ENCODE data around the gene BTNL2.
A peak's percentile ranks its signal among the peaks of the same experiment; 100 is the strongest.

The BTNL2 gene

GRCh38 chr6:32413427-32414047 is 6.6 kb upstream of the BTNL2 start:
- peak; percentile 11 for DNase-seq

GRCh38 chr6:32411566-32412327 is 4.8 kb upstream of the BTNL2 start:
- DNase-seq, result no peak

GRCh38 chr6:32410906-32411305 is 3.9 kb upstream of the BTNL2 start:
- no peak for DNase-seq

GRCh38 chr6:32406197-32406596 is 784 bp downstream of the BTNL2 start:
- no peak for DNase-seq

GRCh38 chr6:32405656-32406055 is 1.3 kb downstream of the BTNL2 start:
- no peak for DNase-seq

GRCh38 chr6:32402812-32403211 is 4.2 kb downstream of the BTNL2 start:
- no peak for DNase-seq

- DNase-seq, result no peak
These were observed 5.6 kb downstream of the BTNL2 start for GRCh38 chr6:32401284-32401963.

GRCh38 chr6:32397252-32397920 is 9.6 kb downstream of the BTNL2 start:
- DNase-seq, result no peak

- no peak for DNase-seq
These were observed 11.0 kb downstream of the BTNL2 start for GRCh38 chr6:32396028-32396427.

GRCh38 chr6:32393665-32394420 is 13.1 kb downstream of the BTNL2 start:
- no peak for DNase-seq

- no peak for DNase-seq
These were observed 15.5 kb downstream of the BTNL2 start for GRCh38 chr6:32391505-32391904.

GRCh38 chr6:32387589-32388340 is 19.2 kb downstream of the BTNL2 start:
- DNase-seq, result no peak

- DNase-seq, result no peak
These were observed 20.9 kb downstream of the BTNL2 start for GRCh38 chr6:32386040-32386439.

- DNase-seq, result no peak
These were observed 24.1 kb downstream of the BTNL2 start for GRCh38 chr6:32382757-32383420.

GRCh38 chr6:32379545-32379944 is 27.4 kb downstream of the BTNL2 start:
- no peak for DNase-seq

GRCh38 chr6:32375739-32376529 is 31.0 kb downstream of the BTNL2 start:
- no peak for DNase-seq

- DNase-seq, result no peak
These were observed 35.2 kb downstream of the BTNL2 start, which contains the start of gene TSBP1 for GRCh38 chr6:32371803-32372202. Gene TSBP1 (minus strand): TSS chr6:32371903. CDS start chr6:32371706, 197 bp downstream.

GRCh38 chr6:32371229-32371628 is 35.8 kb downstream of the BTNL2 start:
- no peak for DNase-seq

GRCh38 chr6:32370505-32370904 is 36.5 kb downstream of the BTNL2 start:
- no peak for DNase-seq

GRCh38 chr6:32369660-32370059 is 37.3 kb downstream of the BTNL2 start:
- DNase-seq, result no peak
